ENCODE results near the gene SPAG16.
"Not testable (repeated sequence)": the region's sequence is repeated elsewhere in the genome, so short reads cannot be mapped to it uniquely, and the experiment has no call there.

Gene SPAG16

DNA sequence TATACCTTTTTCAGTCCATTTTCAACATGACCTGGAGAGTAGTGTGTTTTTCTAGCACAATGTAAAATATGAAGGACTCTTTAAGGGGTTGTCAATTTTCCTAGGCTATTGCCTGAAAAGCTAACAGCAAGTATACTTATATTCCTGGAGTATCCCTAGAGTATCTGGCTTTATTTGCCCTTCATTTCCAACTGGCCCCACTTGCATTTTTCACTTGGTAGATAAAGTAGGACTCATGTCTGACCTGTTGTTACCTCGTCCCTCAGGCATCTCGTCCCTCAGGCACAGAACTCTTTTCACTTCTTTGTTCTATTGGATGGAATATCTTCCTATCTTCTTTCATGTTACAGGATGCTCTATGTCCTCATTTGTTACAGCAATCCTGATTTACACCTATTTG lies 69.2 kb downstream of the SPAG16 start:
- H3K27me3 ChIP-seq (ENCODE audit: control insufficient read depth, insufficient read depth, low read length, poor library complexity, severe bottlenecking) = no peaks in the 10 kb centered on the region
- H3K9me3 ChIP-seq (ENCODE audit: control insufficient read depth, low read length) = no peaks in the 10 kb centered on the region
- no peak overlapping the region for H3K4me3 ChIP-seq (ENCODE audit: insufficient read depth, low read depth, low read length)
- no peaks in the 10 kb centered on the region for H3K4me1 ChIP-seq (ENCODE audit: control insufficient read depth, insufficient read depth, low read length)
- 87 to 93% methylated on average over 2 of the region's 2 CpGs for WGBS, 2 experiments
- H3K27ac ChIP-seq (ENCODE audit: insufficient read depth, low read depth, low read length, poor library complexity, severe bottlenecking) = no peak overlapping the region
- no peaks in the 10 kb centered on the region for H3K36me3 ChIP-seq (ENCODE audit: control insufficient read depth, insufficient read depth, low read length)

DNA sequence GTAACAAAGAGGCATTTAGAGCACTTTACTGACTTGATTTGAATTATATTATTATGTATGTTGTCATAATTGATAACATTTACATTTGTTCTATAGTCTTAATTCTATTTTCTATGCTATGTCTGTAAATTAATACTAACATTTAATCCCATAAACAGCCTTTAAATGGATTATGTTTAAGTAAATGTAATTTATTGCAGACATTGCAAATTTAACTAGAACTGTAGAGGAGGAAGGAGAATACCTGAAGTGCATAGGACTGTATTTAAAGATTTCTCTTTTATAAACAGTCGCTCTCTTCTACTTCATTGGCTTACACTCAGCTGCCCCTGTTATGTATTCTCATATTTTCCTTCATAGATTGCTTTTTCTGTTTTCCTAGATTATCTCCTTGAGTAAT lies 92.4 kb downstream of the SPAG16 start:
- Histone ChIP-seq H3K27me3 (ENCODE audit: control insufficient read depth, insufficient read depth, low read length, poor library complexity, severe bottlenecking) (no peaks in the 10 kb centered on the region), H3K9me3 (ENCODE audit: control insufficient read depth, low read length) (no peaks in the 10 kb centered on the region), H3K4me3 (ENCODE audit: insufficient read depth, low read depth, low read length) (no peak overlapping the region), H3K27ac (ENCODE audit: insufficient read depth, low read depth, low read length, poor library complexity, severe bottlenecking) (no peak overlapping the region), H3K36me3 (ENCODE audit: control insufficient read depth, insufficient read depth, low read length) (no peaks in the 10 kb centered on the region), H3K4me1 (ENCODE audit: control insufficient read depth, insufficient read depth, low read length) (no peaks in the 10 kb centered on the region)
- WGBS, 2 experiments = 86 to 100% methylated on average over 1 of the region's 1 CpG

DNA sequence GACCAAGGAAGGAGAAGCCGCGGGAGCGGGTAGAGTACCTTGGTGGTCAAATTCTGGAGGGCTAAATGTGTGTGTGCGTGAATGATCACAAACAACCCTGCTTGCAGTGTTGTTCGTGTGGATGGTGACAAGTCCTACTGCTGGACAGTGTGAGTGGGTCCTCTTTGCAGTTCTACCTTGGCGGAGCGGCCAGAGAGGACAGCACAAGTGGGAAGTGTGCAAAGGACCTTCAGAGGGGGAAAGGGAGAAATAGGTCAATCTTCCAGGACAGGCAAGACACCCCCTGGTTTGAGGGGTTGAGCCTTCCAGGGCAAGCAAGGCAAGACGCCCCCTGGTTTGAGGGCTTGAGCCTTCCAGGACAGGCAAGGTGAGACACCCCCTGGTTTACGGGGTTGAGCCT lies 122.8 kb downstream of the SPAG16 start:
- H3K36me3 ChIP-seq (ENCODE audit: control insufficient read depth, insufficient read depth, low read length); H3K4me1 ChIP-seq (ENCODE audit: control insufficient read depth, insufficient read depth, low read length); H3K4me3 ChIP-seq (ENCODE audit: insufficient read depth, low read depth, low read length); H3K27me3 ChIP-seq (ENCODE audit: control insufficient read depth, insufficient read depth, low read length, poor library complexity, severe bottlenecking); H3K9me3 ChIP-seq (ENCODE audit: control insufficient read depth, low read length); H3K27ac ChIP-seq (ENCODE audit: insufficient read depth, low read depth, low read length, poor library complexity, severe bottlenecking): not testable (repeated sequence)
- WGBS, 2 experiments = 94 to 97% methylated on average over 9 of the region's 9 CpGs

DNA sequence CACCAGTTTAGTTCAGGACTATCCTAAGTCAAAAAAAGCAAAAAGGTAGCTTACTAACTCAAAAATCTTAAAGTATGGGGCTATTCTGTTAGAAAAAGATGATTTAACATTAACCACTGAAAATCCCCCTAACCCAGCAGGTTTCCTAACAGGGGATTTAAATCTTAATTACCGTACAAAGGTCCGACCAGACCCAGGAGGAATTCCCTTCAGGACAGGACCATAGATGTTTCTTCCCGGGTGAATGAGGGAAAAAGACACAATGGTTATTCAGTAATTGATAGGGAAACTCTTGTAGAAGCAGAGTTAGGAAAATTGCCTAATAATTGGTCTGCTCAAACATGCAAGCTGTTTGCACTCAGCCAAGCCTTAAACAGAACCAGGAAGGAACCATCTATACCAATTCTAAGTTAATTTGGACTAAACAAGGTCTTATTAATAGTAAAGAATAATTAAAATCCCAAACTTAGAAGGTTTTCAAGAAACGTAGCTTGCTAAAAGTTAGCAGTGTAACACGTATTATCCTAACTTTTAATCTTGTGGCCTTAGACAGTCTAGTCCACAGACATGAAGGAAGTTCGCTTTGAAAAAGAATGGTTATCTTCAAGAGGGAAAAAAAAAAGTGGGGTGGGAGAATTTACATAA lies 124.3 kb downstream of the SPAG16 start:
- H3K36me3 ChIP-seq (ENCODE audit: control insufficient read depth, insufficient read depth, low read length); H3K27ac ChIP-seq (ENCODE audit: insufficient read depth, low read depth, low read length, poor library complexity, severe bottlenecking); H3K4me3 ChIP-seq (ENCODE audit: insufficient read depth, low read depth, low read length); H3K27me3 ChIP-seq (ENCODE audit: control insufficient read depth, insufficient read depth, low read length, poor library complexity, severe bottlenecking); H3K4me1 ChIP-seq (ENCODE audit: control insufficient read depth, insufficient read depth, low read length); H3K9me3 ChIP-seq (ENCODE audit: control insufficient read depth, low read length): not testable (repeated sequence)
- WGBS, 2 experiments = 81 to 84% methylated on average over 6 of the region's 6 CpGs

DNA sequence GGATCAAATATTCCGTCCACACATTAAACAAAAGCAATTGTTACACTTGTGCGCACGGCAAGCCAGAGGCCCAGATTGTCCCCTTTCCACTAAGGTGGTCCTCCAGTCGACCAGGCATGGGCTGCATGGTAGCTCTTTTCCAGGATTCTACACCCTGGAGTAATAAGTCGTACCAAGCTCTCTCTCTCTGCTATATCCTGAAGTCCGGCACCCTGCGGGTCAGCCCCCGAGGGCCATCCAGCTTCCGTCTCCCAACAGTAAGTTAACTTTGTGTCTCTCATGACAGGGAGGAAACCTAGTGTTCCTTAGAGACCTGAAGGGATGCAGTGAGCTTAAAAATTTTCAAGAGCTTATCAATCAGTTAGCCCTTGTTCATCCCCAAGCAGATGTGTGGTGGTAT lies 126.4 kb downstream of the SPAG16 start:
- H3K9me3 ChIP-seq (ENCODE audit: control insufficient read depth, low read length); H3K36me3 ChIP-seq (ENCODE audit: control insufficient read depth, insufficient read depth, low read length); H3K27me3 ChIP-seq (ENCODE audit: control insufficient read depth, insufficient read depth, low read length, poor library complexity, severe bottlenecking); H3K4me3 ChIP-seq (ENCODE audit: insufficient read depth, low read depth, low read length); H3K27ac ChIP-seq (ENCODE audit: insufficient read depth, low read depth, low read length, poor library complexity, severe bottlenecking); H3K4me1 ChIP-seq (ENCODE audit: control insufficient read depth, insufficient read depth, low read length): not testable (repeated sequence)
- WGBS, 2 experiments = 94 to 98% methylated on average over 9 of the region's 9 CpGs

DNA sequence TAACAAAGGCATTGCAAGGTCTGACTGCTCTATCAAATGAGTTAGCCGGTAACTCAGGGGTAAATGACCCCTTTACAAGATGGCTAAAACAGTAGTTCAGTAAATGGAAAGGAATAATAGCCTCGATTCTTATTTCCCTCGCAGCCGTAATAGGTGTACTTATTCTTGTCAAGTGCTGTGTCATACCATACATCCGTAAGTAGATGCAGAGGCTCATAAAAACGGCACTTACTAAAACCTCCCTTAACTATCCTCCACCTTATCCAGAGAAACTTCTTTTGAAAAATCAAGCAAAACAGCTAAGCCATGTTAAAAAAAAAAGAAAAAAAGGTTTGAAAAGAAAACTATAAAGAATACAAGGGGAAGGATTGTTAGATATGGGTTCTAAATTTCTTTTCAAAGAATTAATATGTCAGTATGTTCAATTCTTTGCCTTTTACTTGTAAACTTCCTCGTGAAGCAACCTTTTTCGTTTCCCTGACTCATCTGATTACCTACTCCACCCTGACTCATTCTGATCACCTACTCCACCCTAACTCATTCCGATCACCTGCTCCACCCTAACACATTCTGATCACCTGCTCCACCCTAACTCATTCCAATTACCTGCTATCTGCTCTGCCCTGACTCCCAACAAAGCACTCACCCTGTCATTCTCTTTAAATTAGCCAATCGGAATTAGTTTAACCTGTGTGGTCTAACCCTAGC lies 127.5 kb downstream of the SPAG16 start:
- Histone ChIP-seq H3K27ac (ENCODE audit: insufficient read depth, low read depth, low read length, poor library complexity, severe bottlenecking) (no peak overlapping the region), H3K36me3 (ENCODE audit: control insufficient read depth, insufficient read depth, low read length) (no peaks in the 10 kb centered on the region)
- WGBS, 2 experiments = 93 to 95% methylated on average over 10 of the region's 10 CpGs

DNA sequence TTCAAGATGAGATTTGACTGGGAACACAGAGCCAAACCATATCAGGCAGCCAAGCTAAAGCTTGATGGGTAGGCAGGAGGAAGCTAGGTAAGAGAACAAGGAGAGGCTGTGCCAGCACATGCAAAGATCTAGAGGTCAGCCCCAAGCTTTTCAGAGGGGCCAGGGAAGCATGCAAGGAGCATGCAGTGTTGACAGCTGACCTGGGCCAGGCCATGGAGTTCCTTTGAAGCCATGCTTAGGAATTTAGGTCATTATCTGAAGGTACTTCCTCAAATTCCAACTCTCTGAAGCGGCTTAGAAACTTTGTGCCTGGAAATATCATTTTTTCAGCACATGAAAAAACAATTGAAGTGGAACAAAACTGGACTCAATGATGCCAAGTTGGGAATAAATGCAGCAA lies 130.8 kb downstream of the SPAG16 start:
- no peak overlapping the region for H3K4me3 ChIP-seq (ENCODE audit: insufficient read depth, low read depth, low read length)
- H3K27me3 ChIP-seq (ENCODE audit: control insufficient read depth, insufficient read depth, low read length, poor library complexity, severe bottlenecking) = no peaks in the 10 kb centered on the region
- H3K4me1 ChIP-seq (ENCODE audit: control insufficient read depth, insufficient read depth, low read length) = no peaks in the 10 kb centered on the region
- WGBS, 2 experiments = 100% methylated on average over 1 of the region's 1 CpG
- H3K9me3 ChIP-seq (ENCODE audit: control insufficient read depth, low read length) = no peaks in the 10 kb centered on the region
- no peaks in the 10 kb centered on the region for H3K36me3 ChIP-seq (ENCODE audit: control insufficient read depth, insufficient read depth, low read length)
- no peak overlapping the region for H3K27ac ChIP-seq (ENCODE audit: insufficient read depth, low read depth, low read length, poor library complexity, severe bottlenecking)

More for the DNA sequence above, 127.5 kb downstream of the SPAG16 start:
- Histone ChIP-seq H3K27me3 (ENCODE audit: control insufficient read depth, insufficient read depth, low read length, poor library complexity, severe bottlenecking) (no peaks in the 10 kb centered on the region), H3K9me3 (ENCODE audit: control insufficient read depth, low read length) (no peaks in the 10 kb centered on the region), H3K4me1 (ENCODE audit: control insufficient read depth, insufficient read depth, low read length) (no peaks in the 10 kb centered on the region), H3K4me3 (ENCODE audit: insufficient read depth, low read depth, low read length) (no peak overlapping the region)

DNA sequence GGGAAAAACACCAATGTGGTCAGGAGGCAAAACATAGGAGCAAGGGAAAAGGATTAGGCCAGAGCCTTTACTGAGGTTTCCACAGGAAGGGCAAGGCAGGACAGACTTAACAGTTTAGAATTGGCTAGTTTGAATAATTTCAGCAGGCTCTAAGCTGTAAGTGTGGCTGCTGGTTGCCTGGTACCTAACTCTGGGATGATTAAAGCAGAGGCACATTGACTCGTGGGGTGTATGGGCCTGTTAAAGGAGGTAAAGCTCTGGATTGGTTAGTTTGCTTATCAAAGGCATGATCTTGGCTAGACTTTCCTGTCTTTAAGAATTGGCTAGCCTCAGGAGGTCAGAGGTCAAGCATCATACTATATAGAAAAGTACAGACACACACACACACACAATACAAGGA lies 132.6 kb downstream of the SPAG16 start:
- H3K4me3 ChIP-seq (ENCODE audit: insufficient read depth, low read depth, low read length) = no peak overlapping the region
- WGBS, 2 experiments = 68 to 86% methylated on average over 1 of the region's 1 CpG
- no peaks in the 10 kb centered on the region for H3K27me3 ChIP-seq (ENCODE audit: control insufficient read depth, insufficient read depth, low read length, poor library complexity, severe bottlenecking)
- H3K4me1 ChIP-seq (ENCODE audit: control insufficient read depth, insufficient read depth, low read length) = no peaks in the 10 kb centered on the region
- no peaks in the 10 kb centered on the region for H3K36me3 ChIP-seq (ENCODE audit: control insufficient read depth, insufficient read depth, low read length)
- H3K27ac ChIP-seq (ENCODE audit: insufficient read depth, low read depth, low read length, poor library complexity, severe bottlenecking) = no peak overlapping the region
- H3K9me3 ChIP-seq (ENCODE audit: control insufficient read depth, low read length) = no peaks in the 10 kb centered on the region

DNA sequence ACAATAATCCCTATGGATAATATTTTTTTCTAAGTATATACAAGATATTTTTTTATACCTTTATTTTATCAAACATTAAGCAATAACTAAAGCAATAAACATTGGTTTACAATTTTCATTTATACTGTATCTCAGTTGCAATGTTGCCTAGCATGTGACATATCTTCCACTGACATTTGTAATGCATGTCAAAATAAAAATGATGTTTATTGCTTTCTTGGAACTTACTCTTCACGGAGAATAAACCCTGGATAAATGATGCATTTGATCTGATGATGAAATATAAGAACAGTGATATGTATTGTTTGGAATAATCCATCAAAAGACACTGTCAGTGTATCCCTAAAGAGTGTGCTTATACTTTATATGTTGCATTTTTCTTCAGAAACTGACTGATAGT lies 135.7 kb downstream of the SPAG16 start:
- Histone ChIP-seq H3K36me3 (ENCODE audit: control insufficient read depth, insufficient read depth, low read length) (no peaks in the 10 kb centered on the region), H3K27ac (ENCODE audit: insufficient read depth, low read depth, low read length, poor library complexity, severe bottlenecking) (no peak overlapping the region), H3K4me1 (ENCODE audit: control insufficient read depth, insufficient read depth, low read length) (no peaks in the 10 kb centered on the region), H3K4me3 (ENCODE audit: insufficient read depth, low read depth, low read length) (no peak overlapping the region), H3K9me3 (ENCODE audit: control insufficient read depth, low read length) (no peaks in the 10 kb centered on the region), H3K27me3 (ENCODE audit: control insufficient read depth, insufficient read depth, low read length, poor library complexity, severe bottlenecking) (no peaks in the 10 kb centered on the region)
- WGBS, 2 experiments = 100% methylated on average over 1 of the region's 1 CpG

DNA sequence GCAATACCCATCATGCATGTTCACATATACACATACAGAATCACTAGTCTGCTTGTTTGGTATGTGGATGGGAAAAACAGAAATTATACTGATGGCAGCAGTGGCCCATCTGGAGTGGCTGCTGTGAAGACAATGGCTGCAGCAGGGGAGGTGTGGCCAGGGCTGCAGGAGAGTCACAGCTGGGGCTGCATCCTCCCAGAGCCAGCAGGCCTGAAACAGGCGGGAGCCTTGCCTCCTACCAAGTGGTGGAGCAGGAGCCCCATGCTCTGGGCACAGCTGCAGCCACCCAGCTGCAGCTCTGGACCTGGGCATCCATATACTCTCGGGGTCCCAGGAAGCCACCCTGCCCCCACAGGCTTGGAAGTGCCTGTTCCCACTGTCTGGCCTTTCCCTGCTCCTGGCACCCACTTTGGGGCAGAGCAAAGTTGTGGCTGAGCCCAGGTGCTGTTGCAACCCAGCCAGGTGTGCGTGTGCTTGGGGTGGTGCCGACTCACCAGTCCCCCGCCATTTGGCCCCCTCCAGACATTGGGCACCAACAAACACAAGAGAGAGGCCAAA lies 136.6 kb downstream of the SPAG16 start:
- Histone ChIP-seq H3K36me3 (ENCODE audit: control insufficient read depth, insufficient read depth, low read length) (no peaks in the 10 kb centered on the region), H3K4me3 (ENCODE audit: insufficient read depth, low read depth, low read length) (no peak overlapping the region), H3K4me1 (ENCODE audit: control insufficient read depth, insufficient read depth, low read length) (no peaks in the 10 kb centered on the region), H3K27me3 (ENCODE audit: control insufficient read depth, insufficient read depth, low read length, poor library complexity, severe bottlenecking) (no peaks in the 10 kb centered on the region), H3K27ac (ENCODE audit: insufficient read depth, low read depth, low read length, poor library complexity, severe bottlenecking) (no peak overlapping the region), H3K9me3 (ENCODE audit: control insufficient read depth, low read length) (no peaks in the 10 kb centered on the region)
- WGBS, 2 experiments = 93% methylated on average over 5 of the region's 5 CpGs
